Measurements from ENCODE around the gene SPTLC1. TPM values are rescaled to one million over a fixed set of nuclear protein-coding genes. Genes with fewer than 3 reads are reported as not detected.
"Not testable (repeated sequence)": the region's sequence is repeated elsewhere in the genome, so short reads cannot be mapped to it uniquely, and the experiment has no call there.

The SPTLC1 gene
- total RNA-seq, 4 donors from 2014 or later = 71.1 to 92.0 (median 89.1) TPM

DNA sequence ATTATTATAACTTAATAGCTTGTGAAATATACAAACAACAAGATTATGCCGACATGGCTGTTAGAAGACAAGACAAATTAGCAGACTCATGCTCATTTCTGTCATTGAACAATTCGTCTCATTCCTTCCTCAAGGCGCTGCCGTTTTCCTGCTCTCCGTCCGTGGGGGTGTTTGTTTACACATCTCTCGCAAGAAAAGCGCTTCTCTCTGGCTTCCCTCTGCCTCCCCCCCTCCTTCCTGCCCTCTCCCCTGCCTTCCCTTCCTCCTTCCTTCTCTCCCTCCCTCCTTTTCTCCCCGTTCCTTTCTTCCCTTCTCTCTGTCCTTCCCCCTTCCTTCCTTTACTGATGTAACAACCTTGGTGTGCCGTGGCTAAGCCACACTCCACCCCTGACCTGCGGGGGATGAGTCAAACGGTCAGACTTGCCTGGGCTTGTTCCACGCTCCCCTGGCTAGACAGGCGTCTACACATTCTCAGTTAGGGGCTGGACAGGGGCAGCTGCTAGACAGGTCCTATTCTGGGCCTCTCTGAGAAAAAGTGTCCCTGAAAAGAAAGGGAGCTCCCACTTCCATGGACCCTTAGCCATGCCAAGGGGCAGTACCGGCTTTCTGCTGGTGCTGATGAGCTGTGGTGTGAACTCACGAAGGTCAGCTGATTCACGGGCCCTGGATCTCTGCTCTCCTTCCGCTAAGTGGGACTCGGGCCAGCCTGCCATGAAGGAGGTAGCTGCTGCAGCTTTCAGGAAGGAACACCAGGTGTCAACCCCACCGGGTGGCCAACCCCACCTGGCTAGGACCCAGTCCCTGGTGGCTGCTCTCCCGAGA, 32.0 kb upstream of the SPTLC1 start:
- ATAC-seq (ENCODE audit: low FRiP score) (peak; percentile 87), DNase-seq (ENCODE audit: low spot score) (no peak)
- TF ChIP-seq, protein P1, sequence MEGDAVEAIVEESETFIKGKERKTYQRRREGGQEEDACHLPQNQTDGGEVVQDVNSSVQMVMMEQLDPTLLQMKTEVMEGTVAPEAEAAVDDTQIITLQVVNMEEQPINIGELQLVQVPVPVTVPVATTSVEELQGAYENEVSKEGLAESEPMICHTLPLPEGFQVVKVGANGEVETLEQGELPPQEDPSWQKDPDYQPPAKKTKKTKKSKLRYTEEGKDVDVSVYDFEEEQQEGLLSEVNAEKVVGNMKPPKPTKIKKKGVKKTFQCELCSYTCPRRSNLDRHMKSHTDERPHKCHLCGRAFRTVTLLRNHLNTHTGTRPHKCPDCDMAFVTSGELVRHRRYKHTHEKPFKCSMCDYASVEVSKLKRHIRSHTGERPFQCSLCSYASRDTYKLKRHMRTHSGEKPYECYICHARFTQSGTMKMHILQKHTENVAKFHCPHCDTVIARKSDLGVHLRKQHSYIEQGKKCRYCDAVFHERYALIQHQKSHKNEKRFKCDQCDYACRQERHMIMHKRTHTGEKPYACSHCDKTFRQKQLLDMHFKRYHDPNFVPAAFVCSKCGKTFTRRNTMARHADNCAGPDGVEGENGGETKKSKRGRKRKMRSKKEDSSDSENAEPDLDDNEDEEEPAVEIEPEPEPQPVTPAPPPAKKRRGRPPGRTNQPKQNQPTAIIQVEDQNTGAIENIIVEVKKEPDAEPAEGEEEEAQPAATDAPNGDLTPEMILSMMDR (IDR thresholded peaks at IDR 0.05) = no peak

DNA sequence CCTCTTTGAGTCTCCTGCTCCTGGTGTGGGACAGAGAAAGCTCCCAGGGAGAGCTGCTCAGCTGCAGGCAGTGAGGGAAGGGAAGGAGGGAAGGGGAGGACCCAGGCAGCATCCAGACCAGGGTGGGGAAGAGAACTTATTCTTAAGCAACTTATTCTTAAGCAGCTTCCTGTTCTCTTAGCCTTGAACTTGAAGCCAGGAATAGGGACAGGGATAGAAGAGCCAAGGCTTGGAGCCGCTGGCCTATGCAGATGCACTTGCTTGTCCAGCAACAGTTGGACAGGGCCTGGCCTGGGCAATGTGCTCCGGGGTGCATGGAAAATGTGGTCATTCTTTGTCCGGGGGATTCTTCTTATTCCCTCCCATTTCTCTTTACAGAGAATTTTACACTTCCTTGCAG, 31.4 kb upstream of the SPTLC1 start:
- ATAC-seq (ENCODE audit: low FRiP score) (no peak), DNase-seq (ENCODE audit: low spot score) (no peak)
- TF ChIP-seq, protein P1 (IDR thresholded peaks at IDR 0.05) = no peak

- not testable (repeated sequence) for ATAC-seq (ENCODE audit: low FRiP score); DNase-seq (ENCODE audit: low spot score)
Observed at GRCh38 chr9:92145784-92146183, 30.6 kb upstream of the SPTLC1 start.

DNA sequence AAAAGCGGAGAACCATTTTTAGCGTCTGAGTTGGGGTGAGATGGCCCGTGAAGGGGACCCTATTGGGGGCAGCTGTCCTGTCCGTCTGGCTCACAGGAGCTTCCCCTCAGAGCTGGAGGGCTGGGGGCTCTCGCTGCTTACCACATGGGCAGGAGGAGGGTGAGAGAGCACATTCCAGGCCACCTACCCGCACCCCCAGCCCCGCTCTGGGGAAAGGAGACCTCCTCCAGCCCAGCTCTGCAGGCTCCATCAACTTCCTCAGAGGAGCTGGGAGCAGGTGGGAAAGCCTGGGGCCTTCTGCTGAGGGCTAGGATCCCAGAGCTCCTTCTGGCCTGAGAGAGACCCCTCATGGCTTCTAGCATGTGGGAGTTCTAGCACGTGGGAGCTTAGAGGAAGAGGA, 27.1 kb upstream of the SPTLC1 start:
- ATAC-seq (ENCODE audit: low FRiP score) (no peak), DNase-seq (ENCODE audit: low spot score) (no peak)

GRCh38 chr9:92141144-92142129, 26.2 kb upstream of the SPTLC1 start:
- TF ChIP-seq, protein P1 (IDR thresholded peaks at IDR 0.05) = no peak
- DNase-seq (ENCODE audit: low spot score) (no peak), ATAC-seq (ENCODE audit: low FRiP score) (peak; percentile 33)

More for the DNA sequence above, 27.1 kb upstream of the SPTLC1 start:
- TF ChIP-seq, protein P1 (IDR thresholded peaks at IDR 0.05) = no peak

DNA sequence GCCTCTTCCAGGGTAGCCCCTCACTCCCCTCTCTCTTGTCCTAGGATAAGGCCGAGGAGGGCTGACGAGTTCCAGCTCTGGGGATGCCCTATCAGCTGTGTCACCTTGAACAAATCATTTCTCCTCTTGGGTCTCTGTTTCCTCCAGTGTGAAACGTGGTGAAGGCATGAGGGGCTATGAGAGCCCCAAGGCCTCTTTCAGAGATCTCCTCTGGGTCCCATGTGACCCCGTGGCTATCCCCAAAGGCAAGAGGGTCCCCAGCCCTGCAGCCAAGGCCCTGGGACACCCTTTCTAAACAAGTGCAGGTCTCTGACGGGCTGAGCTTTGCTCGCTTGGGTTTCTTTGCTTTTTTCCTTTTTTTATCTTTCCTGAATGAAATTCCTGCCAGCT, 25.5 kb upstream of the SPTLC1 start:
- DNase-seq (ENCODE audit: low spot score) (no peak), ATAC-seq (ENCODE audit: low FRiP score) (no peak)
- TF ChIP-seq, protein P1 (IDR thresholded peaks at IDR 0.05) = no peak

- TF ChIP-seq, protein P1 (IDR thresholded peaks at IDR 0.05) = peak in 2 of 3 donors; percentile 2 to 69
- DNase-seq (ENCODE audit: low spot score) = peak; percentile 82
- peak; percentile 65 for ATAC-seq (ENCODE audit: low FRiP score)
Observed at GRCh38 chr9:92140074-92140753, 25.0 kb upstream of the SPTLC1 start.

DNA sequence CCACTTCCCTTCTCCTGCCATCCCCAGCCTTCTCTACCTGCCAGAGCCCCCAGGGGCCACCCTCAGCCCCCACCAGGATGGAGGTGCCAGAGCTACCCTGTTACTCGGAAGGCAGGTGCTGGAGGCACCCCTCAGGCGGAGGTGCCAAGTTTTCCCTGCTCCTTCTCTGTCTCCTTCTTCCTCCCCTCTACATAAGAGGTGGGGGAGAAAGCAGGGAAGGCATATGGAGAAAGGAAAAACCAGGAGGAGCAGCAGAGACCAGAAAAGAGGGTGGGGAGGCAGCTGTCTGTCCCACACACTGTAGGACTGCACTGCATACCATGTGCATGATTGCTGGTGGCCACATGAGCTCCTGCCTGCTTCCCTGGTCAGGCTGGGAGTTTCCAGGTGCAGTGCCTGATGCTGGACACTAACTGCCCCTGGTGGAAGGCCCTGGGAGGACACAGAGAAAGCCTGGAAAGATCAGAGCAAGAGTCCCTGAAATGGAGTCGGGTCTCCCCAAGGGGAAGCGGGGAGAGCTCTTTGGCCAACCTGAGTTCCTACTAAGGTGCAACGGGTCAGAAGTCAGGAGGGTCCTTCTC, 23.8 kb upstream of the SPTLC1 start:
- DNase-seq (ENCODE audit: low spot score); ATAC-seq (ENCODE audit: low FRiP score): not testable (repeated sequence)
